Measurements from ENCODE around the gene CMPK1.

Gene CMPK1

DNA sequence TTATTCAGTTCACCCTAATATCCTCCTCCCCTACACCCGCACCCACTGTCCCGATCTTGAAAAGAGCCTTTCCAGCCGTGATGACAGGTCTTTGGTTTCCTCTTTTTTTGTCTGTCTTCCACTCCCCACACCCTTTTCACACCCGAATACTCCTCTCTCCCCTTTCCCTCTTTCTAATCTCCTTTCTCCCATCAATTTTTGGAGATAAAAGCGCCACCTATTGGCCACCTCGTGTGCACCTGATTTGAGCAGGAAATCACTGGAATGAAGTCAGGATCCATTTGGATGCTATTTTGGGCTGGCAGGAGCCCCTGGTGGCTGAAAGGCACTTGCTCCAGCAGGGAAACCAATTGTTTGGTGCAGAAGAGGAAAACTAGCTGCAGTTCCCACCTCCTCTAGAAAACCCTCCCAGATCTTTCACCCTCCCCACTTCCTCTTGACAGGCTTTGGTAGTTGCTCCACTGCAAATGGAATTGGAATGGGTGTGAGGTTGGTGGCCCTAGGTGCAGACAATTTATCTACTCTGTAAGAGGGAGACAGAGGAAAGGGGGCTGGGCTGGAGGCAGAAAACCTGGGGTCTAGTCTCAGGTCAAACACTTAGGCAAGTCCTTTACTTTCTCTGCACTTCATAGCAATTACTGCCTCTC is 90.9 kb downstream of the CMPK1 start:
- no peak for DNase-seq (ENCODE audit: low read depth)

Measured in activated gamma-delta T cell treated with anti-CD3 and anti-CD28 coated beads, Interleukin-2, amount 50 U/mL, for 16 hours (primary cell).